Parathyroid adenoma (tissue), 2 donors: ENCODE data around the gene KIRREL3.

Source experiments
- H2AFZ ChIP-seq: fragments of 300-600 bp; sonication (generic); one replicate; pipeline ENCODE4 v1.7.0; 2017; ENCODE audit warnings: antibody characterized with exemption, mild to moderate bottlenecking
- H3K27ac ChIP-seq: fragments of 300-600 bp; sonication (generic); one replicate; pipeline ENCODE4 v1.7.0; 2017
- H3K27me3 ChIP-seq: fragments of 300-600 bp; sonication (generic); one replicate; pipeline ENCODE4 v1.7.0; 2017; ENCODE audit warnings: low read length; ENCODE audit not compliant: control insufficient read depth, insufficient read depth
- H3K36me3 ChIP-seq: fragments of 300-600 bp; sonication (generic); one replicate; pipeline ENCODE4 v1.7.0; 2017; ENCODE audit warnings: low read length; ENCODE audit not compliant: control insufficient read depth, insufficient read depth
- H3K4me1 ChIP-seq: fragments of 300-600 bp; sonication (generic); one replicate; pipeline ENCODE4 v1.7.0; 2017; ENCODE audit warnings: control low read depth
- H3K4me2 ChIP-seq: fragments of 300-600 bp; sonication (generic); one replicate; pipeline ENCODE4 v1.7.0; 2017; ENCODE audit warnings: low read length
- H3K4me3 ChIP-seq: fragments of 300-600 bp; sonication (generic); one replicate; pipeline ENCODE4 v1.7.0; 2017; ENCODE audit warnings: low read depth, low read length
- H3K79me2 ChIP-seq: fragments of 300-600 bp; sonication (generic); one replicate; pipeline ENCODE4 v1.7.0; 2017; ENCODE audit warnings: control low read depth
- H3K9ac ChIP-seq: fragments of 300-600 bp; sonication (generic); one replicate; pipeline ENCODE4 v1.7.0; 2017; ENCODE audit warnings: mild to moderate bottlenecking
- H3K9me3 ChIP-seq: fragments of 300-600 bp; sonication (generic); one replicate; pipeline ENCODE4 v1.7.0; 2017; ENCODE audit warnings: low read length; ENCODE audit not compliant: control insufficient read depth
- CTCF ChIP-seq: fragments of 300-600 bp; sonication (generic); IDR thresholded peaks from one replicate; pipeline ENCODE4 v1.7.0; 2017; ENCODE audit warnings: antibody characterized with exemption, mild to moderate bottlenecking
- donor health status: primary hyperparathyroidism.

The KIRREL3 gene

GRCh38 chr11:126633330-126633729, 367.2 kb downstream of the KIRREL3 start:
- Histone ChIP-seq H3K79me2 (no peaks in the 10 kb centered on the region), H3K4me3 (no peak overlapping the region), H3K27me3 (no peaks in the 10 kb centered on the region)

GRCh38 chr11:126630893-126631798, 369.4 kb downstream of the KIRREL3 start:
- H2AFZ ChIP-seq: no peak overlapping the region
- TF ChIP-seq CTCF: no peak
- H3K36me3 ChIP-seq: no peaks in the 10 kb centered on the region
- H3K79me2 ChIP-seq: no peaks in the 10 kb centered on the region
- no peaks in the 10 kb centered on the region for H3K27me3 ChIP-seq
- no peak overlapping the region for H3K4me3 ChIP-seq
- H3K9me3 ChIP-seq: no peaks in the 10 kb centered on the region
- H3K4me1 ChIP-seq: no peaks in the 10 kb centered on the region
- H3K4me2 ChIP-seq: no peak overlapping the region
- H3K9ac ChIP-seq: no peak overlapping the region
- no peak overlapping the region for H3K27ac ChIP-seq

More at GRCh38 chr11:126633330-126633729, 367.2 kb downstream of the KIRREL3 start:
- H3K4me2 ChIP-seq: no peak overlapping the region
- no peak overlapping the region for H2AFZ ChIP-seq
- H3K36me3 ChIP-seq: no peaks in the 10 kb centered on the region
- H3K9ac ChIP-seq: no peak overlapping the region
- no peak overlapping the region for H3K27ac ChIP-seq
- H3K4me1 ChIP-seq: no peaks in the 10 kb centered on the region
- TF ChIP-seq CTCF: no peak
- H3K9me3 ChIP-seq: no peaks in the 10 kb centered on the region

- Histone ChIP-seq H3K4me2 (no peak overlapping the region), H3K4me3 (no peak overlapping the region), H3K4me1 (no peaks in the 10 kb centered on the region), H3K27me3 (no peaks in the 10 kb centered on the region), H2AFZ (no peak overlapping the region), H3K27ac (no peak overlapping the region), H3K9ac (no peak overlapping the region), H3K79me2 (no peaks in the 10 kb centered on the region), H3K36me3 (no peaks in the 10 kb centered on the region), H3K9me3 (no peaks in the 10 kb centered on the region)
- TF ChIP-seq CTCF: no peak
Observed at GRCh38 chr11:126630488-126630887, 370.1 kb downstream of the KIRREL3 start.

GRCh38 chr11:126628790-126629621, 371.6 kb downstream of the KIRREL3 start:
- Histone ChIP-seq H3K36me3 (no peaks in the 10 kb centered on the region), H3K4me3 (no peak overlapping the region), H3K27me3 (no peaks in the 10 kb centered on the region), H3K27ac (no peak overlapping the region), H3K79me2 (no peaks in the 10 kb centered on the region), H3K4me1 (no peaks in the 10 kb centered on the region), H3K9ac (no peak overlapping the region), H3K9me3 (no peaks in the 10 kb centered on the region), H2AFZ (no peak overlapping the region), H3K4me2 (no peak overlapping the region)
- no peak for TF ChIP-seq CTCF
